GM21423 (cell line): ENCODE measurements around the gene ROCK2.

ENCODE experiments used
- ATAC-seq: cut with Tn5 transposase; IDR thresholded peaks from one replicate; pipeline ENCODE4 v1.9.1; 2021; ENCODE audit warnings: mild to moderate bottlenecking, moderate library complexity; ENCODE audit not compliant: unreplicated experiment

Gene ROCK2

DNA sequence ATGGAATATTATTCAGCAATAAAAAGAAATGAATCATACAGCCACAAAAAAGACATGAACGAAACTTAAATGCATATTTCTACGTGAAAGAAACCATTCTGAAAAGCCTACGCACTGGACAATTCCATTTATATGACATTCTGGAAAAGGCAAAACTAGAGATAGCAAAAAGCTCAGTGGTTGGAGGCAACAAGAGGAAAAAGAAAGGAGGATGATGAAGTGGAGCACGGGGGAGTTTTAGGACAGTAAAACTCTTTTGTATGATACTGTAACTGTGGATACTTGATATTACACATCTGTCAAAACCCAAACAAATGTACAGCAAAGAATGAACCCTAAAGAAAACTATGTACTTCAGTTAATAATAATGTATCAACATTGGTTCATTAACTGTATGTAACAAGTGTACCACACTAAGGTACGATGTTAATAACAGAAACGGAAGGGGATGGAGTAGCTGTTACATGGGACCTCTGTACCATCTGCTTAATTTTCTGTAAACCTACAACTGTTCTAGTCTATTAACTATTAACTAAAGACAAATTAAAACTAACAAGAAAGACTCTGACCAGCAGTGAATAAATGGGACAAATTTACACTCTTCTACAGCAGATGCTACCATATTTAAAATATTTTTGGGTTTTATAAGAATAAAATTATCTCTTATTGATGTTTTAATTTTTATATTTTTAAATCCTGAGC is 31.5 kb downstream of the ROCK2 start:
- ATAC-seq: no peak

DNA sequence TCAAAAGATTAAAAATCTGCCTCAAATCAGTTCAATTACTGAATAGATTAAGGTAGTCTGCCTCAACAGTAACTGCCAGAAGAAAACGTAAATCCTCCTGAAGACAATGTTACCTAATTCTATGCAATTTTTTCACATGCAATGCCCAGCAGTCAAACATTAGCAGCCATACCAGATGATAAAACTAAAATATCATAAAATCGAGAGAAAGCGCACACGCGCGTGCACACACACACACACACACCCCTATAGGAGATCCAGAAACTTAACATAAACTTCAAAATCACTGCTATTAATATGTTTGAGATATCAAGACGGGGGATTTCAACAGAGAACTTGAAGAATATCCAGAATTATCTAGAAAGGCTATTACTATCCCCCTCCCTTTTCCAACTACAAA is 32.9 kb downstream of the ROCK2 start:
- no peak for ATAC-seq

DNA sequence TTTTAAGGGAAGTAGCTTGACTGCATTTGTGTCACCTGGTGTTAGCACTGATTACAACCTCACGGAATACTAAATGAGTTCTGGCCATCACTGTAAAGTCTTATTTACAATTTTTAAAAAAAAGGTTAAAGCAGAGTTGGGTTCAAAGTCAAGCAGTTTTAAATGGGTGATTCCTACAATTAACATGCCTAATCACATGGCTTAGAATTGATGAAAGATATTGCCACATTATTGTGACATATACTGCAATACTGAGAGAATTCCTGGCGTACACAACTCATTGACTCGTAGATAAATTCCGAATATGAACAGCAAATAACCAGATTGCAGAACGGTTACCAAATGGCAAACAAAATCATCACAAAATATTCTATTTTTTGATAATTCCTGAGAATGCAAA is 34.2 kb downstream of the ROCK2 start:
- ATAC-seq: no peak

DNA sequence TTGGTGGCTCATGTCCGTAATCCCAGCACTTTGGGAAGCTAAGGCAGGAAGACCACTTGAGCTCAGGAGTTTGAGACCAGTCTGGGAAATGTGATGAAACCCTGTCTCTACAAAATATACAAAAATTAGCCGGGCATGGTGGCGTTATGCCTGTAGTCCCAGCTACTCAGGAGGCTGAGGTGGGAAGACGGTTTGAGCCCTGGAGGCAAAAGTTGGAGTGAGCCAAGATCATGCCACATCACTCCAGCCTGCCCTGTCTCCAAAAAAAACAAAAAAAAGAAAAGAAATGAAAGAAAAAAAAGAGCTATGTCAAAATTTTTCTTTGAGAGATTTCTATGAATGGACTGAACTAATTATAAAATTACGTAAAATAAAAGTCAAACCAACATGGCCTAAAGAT is 34.7 kb downstream of the ROCK2 start:
- ATAC-seq: no peak

DNA sequence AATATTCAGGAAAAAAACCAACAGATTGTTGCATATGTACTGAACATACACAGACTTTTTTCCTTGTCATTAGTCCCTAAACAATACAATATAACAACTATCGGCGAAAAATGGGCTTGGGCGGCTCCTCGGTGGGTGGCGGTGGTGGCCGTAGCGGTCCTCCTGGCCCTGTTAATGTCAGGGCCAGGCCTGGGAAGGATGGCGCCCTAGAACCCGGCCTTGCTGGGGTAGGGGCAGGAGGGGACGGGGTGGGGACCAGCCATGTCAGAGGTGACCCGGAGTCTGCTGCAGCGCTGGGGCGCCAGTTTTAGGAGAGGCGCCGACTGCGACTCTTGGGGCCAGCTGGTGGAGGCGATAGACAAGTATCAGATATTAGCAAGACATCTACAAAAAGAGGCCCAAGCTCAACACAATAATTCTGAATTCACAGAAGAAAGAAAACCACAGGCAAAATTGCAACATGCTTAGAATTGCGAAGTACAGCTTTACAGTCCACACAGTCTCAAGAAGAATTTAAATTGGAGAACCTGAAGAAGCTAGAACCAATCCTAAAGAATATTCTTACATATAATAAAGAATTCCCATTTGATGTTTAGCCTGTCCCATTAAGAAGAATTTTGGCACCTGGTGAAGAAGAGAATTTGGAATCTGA is 36.5 kb downstream of the ROCK2 start:
- no peak for ATAC-seq

DNA sequence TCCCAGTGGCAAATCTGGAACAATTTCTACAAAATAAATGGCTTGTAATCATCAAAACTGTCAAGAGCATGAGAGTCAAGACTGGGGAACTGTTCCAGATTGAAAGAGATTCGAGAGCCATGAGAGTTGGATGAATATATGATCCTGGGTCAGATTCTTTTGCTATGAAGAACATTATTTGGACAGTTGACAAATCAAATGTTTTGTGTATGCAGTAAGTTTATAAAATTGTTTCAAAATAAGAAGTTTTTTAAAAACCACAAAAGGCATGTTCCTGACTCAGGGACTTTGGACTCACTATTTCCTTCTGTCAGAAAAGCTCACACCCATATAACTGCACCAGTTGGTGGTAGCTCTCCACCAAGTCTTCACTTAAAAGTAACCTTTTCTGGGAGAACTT is 38.5 kb downstream of the ROCK2 start:
- ATAC-seq: no peak

DNA sequence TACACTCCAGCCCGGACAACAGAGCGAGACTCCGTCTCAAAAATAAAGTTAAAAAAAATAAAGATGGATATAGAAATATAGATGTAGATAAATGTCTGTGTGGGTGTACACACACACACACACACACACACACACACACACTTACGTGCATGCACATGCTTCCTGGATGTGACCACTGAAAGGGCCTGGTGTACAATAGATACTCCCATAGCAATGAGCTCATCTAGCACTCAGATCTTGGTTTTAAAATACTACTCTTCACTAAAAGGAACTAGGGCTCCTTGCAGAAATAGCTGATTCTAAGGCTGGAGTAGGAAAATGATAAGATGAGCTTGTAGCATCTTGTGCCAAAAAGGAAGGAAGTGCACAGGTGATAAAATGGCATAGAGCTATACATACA is 39.1 kb downstream of the ROCK2 start:
- ATAC-seq: no peak

DNA sequence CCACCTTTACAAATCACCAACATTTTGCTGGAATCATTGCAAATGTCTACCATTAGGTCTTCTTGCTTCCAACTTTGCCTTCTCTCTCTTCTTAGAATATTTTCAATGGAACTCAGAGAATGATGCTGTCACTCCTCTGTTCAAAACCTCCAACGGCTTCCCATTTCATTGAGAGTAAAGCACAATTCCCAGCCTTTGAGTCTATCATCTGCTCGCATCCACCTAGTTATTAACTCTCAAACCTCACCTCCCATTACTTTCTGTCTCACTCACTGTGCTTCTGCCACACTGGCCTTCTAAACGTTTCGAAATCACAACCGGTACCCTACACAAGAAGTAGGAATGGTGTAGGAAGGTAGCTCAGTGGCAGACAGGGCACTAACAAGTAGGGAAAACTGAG is 40.0 kb downstream of the ROCK2 start:
- no peak for ATAC-seq

DNA sequence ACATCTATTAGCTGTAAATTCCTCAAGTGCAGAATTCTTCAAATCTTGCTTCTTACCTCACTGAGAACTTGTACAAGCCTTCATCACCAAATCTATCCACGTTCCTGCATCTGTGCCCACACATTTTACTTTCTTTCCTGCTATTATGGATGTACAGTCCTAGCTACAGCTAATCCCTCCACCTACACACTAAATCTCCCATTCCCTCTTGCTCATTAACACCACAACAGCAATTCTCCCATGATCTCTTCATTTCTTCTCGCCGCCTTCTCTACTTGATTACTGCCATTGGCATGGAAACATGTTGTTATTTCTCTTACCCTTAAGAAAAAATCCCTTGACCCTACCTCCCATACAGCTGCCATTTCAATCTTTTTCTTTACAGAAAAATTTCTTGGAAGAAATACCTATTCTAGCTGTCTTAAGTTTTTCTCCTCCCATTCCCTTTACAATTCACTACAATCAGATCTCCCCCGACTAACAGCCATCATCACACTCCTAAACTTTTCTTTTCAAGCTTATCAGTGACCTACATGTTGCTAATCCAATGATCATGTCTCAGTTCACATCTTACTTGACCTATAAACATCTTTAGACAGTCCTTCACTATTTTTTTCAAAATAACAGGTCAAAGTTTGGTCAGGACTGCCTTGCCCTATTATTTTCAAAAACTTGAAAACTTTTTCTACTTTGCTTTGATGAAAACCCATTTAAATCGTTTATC is 41.0 kb downstream of the ROCK2 start:
- ATAC-seq: no peak

DNA sequence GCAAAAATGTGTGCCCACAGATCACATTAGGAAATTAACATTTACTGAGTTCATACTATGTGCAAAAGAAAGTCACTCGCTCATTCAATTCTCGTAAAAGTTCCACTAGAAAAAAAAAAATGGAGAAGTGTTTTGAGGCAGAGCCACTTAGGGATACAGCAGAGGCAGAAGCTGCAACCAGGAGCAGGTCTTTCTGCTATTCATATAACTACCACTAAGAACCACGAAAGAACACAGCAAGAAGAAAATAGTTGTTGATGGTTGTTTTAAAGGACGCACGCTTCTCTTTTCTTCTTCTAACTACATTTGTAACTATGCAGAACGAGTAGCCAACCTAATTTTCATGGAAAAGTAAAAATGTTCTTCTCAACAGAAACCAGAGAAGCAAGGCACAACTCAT is 45.0 kb downstream of the ROCK2 start:
- ATAC-seq: no peak

DNA sequence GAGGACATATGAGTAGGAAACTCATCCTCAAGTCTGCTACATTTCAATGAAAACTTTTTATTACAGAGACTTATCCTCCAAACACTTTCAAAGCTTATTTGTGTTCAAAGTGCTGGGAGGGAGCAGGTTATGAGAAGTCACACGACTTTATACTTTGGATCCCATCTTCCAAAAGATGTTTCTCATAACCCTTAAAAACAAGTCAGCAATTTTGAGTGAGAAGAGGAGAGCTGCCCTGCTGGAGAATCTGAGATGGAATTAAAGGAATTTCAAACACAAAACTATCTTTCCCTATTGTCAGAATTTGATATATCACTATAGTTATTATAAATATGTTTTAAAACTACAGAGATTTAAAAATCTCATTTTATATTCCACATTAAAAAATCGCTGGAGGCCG is 45.8 kb downstream of the ROCK2 start:
- no peak for ATAC-seq

DNA sequence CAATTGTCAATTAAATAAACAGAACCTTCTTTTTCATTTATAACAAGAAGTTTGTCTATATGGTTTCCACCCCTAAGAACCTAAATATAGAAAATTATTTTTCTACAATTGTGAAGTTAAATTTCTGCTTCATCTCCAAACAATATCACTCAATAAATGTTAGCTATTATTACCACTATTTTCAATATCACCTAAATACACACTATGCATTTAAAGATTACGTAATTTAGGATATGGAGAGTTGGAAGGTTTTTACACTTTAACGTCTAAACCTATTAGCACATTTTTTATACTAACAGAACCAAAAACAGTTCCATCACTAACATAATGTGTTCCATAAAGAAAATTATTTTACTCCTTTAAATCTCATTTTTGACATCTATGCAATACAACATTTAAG is 48.0 kb downstream of the ROCK2 start:
- ATAC-seq: no peak

DNA sequence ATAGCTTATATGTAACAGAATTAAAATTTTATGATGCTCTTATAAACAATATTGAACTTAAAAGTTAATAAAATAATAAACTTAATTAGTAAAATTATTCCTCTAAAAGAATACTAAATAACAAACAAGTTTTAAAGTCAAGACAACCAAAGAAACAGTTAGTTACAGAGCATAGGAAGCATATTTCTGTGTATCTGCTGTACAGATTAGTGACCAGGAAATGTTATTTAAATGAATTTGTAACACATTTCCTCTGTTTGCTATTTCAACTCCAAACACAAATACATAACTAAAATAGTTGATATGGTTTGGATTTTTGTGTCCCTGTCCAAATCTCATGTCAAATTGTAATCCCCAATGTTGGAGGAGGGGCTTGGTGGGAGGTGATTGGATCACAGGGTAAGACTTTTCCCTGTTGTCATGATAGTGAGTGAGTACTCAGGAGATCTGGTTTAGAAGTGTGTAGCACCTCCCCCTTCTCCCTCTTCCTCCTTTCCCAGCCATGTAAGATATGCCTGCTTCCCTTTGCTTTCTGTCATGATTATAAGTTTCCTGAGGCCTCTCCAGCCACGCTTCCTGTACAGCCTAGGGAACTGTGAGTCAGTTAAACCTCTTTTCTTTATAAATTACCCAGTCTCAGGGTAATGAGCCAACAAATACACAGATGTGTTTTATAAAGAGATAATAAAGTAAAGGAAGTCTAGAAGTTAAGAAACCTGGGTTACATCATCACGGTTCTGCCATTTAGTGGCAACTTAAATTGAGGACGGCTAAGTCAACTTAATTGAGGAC is 51.8 kb downstream of the ROCK2 start:
- ATAC-seq: no peak

DNA sequence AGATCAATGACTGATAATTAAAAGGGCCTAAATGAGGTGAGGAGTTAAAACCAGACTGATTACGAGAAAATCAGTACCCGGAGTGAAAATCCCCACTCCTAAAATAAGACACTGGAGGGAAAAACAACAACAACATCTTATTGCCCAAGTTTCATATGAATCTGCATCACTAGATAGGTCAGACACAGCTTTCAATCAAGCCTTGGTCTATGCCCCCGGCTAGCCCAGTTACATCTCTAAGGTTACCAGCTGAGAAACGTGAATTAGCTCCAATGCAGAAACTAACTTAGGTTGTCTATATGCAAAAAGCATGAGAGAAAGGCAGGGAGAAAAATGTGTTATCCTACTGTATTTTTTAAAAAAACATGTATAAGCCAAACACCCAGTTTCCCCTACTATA is 53.7 kb downstream of the ROCK2 start:
- ATAC-seq: no peak

DNA sequence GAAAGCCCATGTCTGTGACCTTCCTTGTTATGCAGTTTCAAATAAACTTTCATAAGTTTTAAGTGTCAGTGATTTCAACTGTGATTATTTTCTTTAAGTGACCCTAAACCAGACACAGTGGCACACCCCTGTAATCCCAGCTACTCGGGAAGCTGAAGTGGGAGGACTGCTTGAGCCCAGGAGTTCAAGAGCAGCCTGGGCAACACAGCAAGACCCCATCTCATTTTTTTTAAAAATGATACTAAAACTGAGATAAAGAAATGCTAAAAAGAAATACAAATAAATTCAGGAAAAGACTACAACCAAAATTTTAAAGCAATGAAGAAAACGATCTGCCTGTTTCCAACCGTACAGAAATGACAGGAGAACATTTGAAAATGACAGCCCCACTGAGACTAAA is 54.2 kb downstream of the ROCK2 start:
- no peak for ATAC-seq

DNA sequence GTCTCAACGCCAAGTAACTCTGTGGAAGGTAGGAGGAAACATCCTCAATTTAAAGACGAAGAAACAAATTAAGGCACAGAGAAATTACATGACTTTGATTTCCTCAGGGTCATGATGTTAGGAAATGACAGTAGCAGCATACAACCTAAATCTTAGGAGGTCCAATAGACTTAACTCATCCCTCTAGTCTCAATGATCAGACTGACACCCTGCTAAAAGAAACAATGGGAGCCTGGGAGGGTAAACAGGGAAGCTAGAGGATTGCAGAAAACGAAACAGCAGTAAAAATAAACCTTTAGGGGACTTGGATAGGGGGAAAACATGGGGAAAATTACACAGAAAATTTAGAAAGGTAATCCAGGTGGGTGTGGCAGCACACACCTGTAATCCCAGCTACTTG is 56.0 kb downstream of the ROCK2 start:
- ATAC-seq: no peak

DNA sequence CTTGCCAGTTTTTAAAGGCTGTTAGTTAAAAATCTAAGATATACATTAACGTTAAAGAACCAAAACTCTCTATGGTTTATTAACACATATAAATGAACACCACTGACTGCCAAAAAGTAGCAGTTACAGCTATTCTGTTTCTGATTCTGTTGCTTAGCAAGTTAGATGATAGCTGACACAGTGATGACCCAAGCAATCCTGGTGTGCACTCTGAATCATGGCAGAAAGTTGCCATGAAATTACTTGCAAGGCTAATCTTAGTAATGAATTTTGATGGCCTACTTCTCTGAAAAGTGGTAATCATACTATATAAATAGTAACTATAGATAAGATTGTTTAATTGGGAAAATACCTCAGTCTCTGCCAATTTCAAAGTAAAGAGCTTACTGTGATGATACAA is 57.7 kb downstream of the ROCK2 start:
- ATAC-seq: no peak

DNA sequence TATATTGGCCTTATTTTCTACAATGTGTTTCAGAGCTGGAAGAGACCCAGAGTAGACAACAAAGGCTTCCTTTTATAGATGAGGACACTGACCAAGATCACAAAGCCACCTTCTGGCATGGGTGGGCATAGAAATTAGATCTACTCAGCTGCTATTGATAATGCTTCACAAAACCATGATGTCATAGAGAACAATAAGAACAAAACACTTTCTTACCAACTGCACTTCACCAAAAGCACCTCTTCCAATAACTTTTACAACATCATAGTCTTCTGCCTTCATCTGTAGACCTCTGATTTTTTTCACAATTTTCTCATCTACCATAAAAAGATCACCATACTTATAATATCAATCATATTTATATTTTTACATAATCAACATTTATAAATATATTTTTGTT is 58.1 kb downstream of the ROCK2 start:
- ATAC-seq: no peak

DNA sequence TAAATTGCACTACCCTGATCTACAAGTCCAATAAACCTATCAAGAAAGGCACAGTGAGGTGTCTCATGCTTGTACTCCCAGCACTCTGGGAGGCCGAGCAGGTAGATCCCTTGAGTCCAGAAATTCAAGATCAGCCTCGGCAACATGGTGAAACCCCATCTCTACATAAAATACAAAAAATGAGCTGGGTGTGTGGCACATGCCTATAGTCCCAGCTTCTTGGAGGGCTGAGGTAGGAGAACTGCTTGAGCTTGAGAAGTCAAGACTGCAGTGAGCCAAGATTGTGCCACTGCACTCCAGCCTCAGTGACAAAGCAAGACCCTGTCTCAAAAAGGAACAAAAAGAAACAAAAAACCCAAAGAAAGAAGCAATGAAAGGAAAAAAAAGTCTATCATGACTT is 58.9 kb downstream of the ROCK2 start:
- no peak for ATAC-seq

DNA sequence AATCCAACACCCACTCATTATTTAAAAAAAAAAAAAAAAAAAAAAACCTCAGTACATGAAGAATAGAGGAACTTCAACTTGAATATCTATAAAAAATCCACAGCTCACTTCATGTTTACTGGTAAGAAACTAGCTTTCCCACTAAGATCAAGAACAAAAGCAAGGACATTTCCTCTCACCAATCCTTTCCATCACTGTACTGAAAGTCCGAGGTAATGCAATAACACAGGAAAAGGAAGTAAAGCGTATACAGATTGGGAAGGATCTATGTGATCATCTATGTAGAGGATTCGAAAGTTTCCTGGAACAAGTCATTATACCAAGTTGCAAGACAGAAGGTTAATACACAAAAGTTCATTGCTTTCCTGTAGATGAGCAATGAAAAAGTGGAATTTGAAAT is 63.2 kb downstream of the ROCK2 start:
- no peak for ATAC-seq

DNA sequence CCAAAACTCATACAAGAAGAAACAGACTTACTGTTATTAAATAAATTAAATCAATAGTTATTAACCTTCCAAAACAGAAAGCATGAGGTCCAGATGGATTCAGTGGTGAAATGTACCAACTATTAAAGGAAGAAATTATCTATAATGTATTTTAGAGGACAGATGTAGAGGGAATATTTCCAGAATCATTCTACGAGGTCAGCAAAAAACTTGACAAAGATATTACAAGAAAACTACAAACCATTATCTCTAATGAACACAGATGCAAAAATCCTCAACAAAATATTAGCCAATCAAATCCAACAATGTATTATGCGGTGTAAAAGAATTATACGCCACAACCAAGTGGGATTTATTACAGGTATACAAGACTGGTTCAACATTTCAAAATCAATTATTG is 63.7 kb downstream of the ROCK2 start:
- ATAC-seq: no peak

DNA sequence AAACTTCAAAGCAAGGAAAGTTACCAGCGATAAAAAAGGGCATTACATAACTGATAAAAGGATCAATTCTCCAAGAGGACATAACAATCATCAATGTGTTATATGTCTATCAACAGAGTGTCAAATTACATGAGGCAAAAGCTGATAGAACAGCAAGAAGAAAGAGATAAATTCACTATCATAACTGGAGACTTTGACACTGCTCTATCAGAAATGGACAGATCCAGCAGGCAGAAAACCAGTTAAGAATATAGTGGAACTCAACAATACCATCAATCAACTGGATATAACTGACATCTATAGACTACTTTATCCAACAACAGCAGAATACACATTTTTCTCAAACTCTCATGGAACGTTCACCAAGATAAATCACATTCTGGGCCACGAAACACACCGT is 65.0 kb downstream of the ROCK2 start:
- ATAC-seq: no peak
